ENCODE measurements around the gene DENND4A.

- TF ChIP-seq SETDB1 (IDR thresholded peaks at IDR 0.05; ENCODE audit: insufficient read length, low read length) (no peak), CTCF (tag by site-specific recombination; IDR thresholded peaks at IDR 0.05) (no peak), ZNF223 (tag by site-specific recombination; IDR thresholded peaks at IDR 0.05) (no peak), ZNF37A (tag by site-specific recombination; IDR thresholded peaks at IDR 0.05) (no peak), ZNF169 (tag by site-specific recombination; IDR thresholded peaks at IDR 0.05) (no peak), ZBTB17 (tag by site-specific recombination; IDR thresholded peaks at IDR 0.05) (no peak), TSHZ1 (tag by site-specific recombination; IDR thresholded peaks at IDR 0.05; ENCODE audit: borderline replicate concordance) (no peak), ZNF580 (tag by site-specific recombination; IDR thresholded peaks at IDR 0.05) (no peak), ZBTB7A (tag by site-specific recombination; IDR thresholded peaks at IDR 0.05; ENCODE audit: low read depth) (no peak), ZFP69B (tag by site-specific recombination; IDR thresholded peaks at IDR 0.05) (no peak), OSR2 (tag by site-specific recombination; IDR thresholded peaks at IDR 0.05) (no peak)
- TF ChIP-seq, protein P1, sequence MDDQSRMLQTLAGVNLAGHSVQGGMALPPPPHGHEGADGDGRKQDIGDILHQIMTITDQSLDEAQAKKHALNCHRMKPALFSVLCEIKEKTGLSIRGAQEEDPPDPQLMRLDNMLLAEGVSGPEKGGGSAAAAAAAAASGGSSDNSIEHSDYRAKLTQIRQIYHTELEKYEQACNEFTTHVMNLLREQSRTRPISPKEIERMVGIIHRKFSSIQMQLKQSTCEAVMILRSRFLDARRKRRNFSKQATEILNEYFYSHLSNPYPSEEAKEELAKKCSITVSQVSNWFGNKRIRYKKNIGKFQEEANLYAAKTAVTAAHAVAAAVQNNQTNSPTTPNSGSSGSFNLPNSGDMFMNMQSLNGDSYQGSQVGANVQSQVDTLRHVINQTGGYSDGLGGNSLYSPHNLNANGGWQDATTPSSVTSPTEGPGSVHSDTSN (CRISPR knock-in tag; IDR thresholded peaks at IDR 0.05), result no peak
- TF ChIP-seq, protein P2, sequence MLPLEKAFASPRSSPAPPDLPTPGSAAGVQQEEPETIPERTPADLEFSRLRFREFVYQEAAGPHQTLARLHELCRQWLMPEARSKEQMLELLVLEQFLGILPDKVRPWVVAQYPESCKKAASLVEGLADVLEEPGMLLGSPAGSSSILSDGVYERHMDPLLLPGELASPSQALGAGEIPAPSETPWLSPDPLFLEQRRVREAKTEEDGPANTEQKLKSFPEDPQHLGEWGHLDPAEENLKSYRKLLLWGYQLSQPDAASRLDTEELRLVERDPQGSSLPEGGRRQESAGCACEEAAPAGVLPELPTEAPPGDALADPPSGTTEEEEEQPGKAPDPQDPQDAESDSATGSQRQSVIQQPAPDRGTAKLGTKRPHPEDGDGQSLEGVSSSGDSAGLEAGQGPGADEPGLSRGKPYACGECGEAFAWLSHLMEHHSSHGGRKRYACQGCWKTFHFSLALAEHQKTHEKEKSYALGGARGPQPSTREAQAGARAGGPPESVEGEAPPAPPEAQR (tag by site-specific recombination; IDR thresholded peaks at IDR 0.05), result no peak
- TF ChIP-seq, protein P3, sequence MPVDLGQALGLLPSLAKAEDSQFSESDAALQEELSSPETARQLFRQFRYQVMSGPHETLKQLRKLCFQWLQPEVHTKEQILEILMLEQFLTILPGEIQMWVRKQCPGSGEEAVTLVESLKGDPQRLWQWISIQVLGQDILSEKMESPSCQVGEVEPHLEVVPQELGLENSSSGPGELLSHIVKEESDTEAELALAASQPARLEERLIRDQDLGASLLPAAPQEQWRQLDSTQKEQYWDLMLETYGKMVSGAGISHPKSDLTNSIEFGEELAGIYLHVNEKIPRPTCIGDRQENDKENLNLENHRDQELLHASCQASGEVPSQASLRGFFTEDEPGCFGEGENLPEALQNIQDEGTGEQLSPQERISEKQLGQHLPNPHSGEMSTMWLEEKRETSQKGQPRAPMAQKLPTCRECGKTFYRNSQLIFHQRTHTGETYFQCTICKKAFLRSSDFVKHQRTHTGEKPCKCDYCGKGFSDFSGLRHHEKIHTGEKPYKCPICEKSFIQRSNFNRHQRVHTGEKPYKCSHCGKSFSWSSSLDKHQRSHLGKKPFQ (tag by site-specific recombination; IDR thresholded peaks at IDR 0.05), result no peak
Measured at GRCh38 chr15:65653801-65654521, 138.1 kb downstream of the DENND4A start.

All from HEK293 (cell line).